H1 (cell line): ENCODE data around the gene ANKRD61. TPM values are rescaled to one million over a fixed set of nuclear protein-coding genes. Genes with fewer than 3 reads are reported as not detected.

Experiments
- CTCF ChIA-PET: fragments of 300-600 bp; sonication (Branson Sonifier 250); formaldehyde crosslinking; loops from one replicate; lab custom pipeline; 2021; ENCODE audit not compliant: partially characterized antibody; lab: Charles Lee
- POLR2A ChIA-PET: fragments of 300-600 bp; sonication (Branson Sonifier 250); formaldehyde crosslinking; loops from one replicate; lab custom pipeline; 2021; ENCODE audit warnings: inconsistent platforms; ENCODE audit not compliant: partially characterized antibody; lab: Charles Lee
- DNase-seq, 2 experiments: peaks; one replicate each; pipeline versions ENCODE4 v3.0.0 to v3.0.0-alpha.2; 2010 to 2022; ENCODE audit warnings: low spot score in 2 of 2, low read depth in 1 of 2, mixed read lengths in 1 of 2
- FAIRE-seq: peaks from 2 replicates; lab custom pipeline; 2011; peaks lifted over from hg19 to GRCh38; lab: Jason Lieb, UNC
- H2AFZ ChIP-seq: 2 replicates; pipeline ENCODE4 v1.8.1; 2012; ENCODE audit warnings: low read length, inconsistent platforms
- H2AK5ac ChIP-seq: 2 replicates; pipeline ENCODE4 v1.6.1; 2013; ENCODE audit warnings: low read depth, low read length
- H2BK120ac ChIP-seq: replicated peaks from 2 replicates; pipeline ENCODE3; 2013; ENCODE audit warnings: low read depth, low read length, inconsistent platforms
- H2BK12ac ChIP-seq: 2 replicates; pipeline ENCODE4 v1.6.1; 2013; ENCODE audit warnings: low read depth, low read length
- H2BK15ac ChIP-seq: 2 replicates; pipeline ENCODE4 v1.6.1; 2013; ENCODE audit warnings: low read length
- H2BK20ac ChIP-seq: 2 replicates; pipeline ENCODE4 v1.6.1; 2013; ENCODE audit warnings: low read length
- H2BK5ac ChIP-seq: 2 replicates; pipeline ENCODE4 v1.6.1; 2013; ENCODE audit warnings: low read depth, low read length
- H3K14ac ChIP-seq: 2 replicates; pipeline ENCODE4 v1.6.1; 2013; ENCODE audit warnings: inconsistent platforms; ENCODE audit not compliant: insufficient read length
- H3K18ac ChIP-seq: 2 replicates; pipeline ENCODE4 v1.6.1; 2013; ENCODE audit warnings: low read length; ENCODE audit errors: extremely low read depth
- H3K23ac ChIP-seq: 2 replicates; pipeline ENCODE4 v1.6.1; 2013; ENCODE audit warnings: inconsistent platforms; ENCODE audit not compliant: insufficient read length
- H3K23me2 ChIP-seq: 2 replicates; pipeline ENCODE4 v1.6.1; 2013; ENCODE audit warnings: low read depth, low read length
- H3K27ac ChIP-seq: 2 replicates; pipeline ENCODE4 v1.6.1; 2011; ENCODE audit warnings: low read depth, low read length, inconsistent platforms
- H3K27me3 ChIP-seq, 4 experiments: replicated peaks in 1 of 4; 1 replicate in 1 of 4; 2 replicates in 3 of 4; pipeline versions ENCODE4 v1.6.1 to v1.8.1; 2011 to 2013; ENCODE audit warnings: low read length in 3 of 4, mild to moderate bottlenecking in 3 of 4, inconsistent platforms in 2 of 4, mixed read lengths in 2 of 4, moderate library complexity in 1 of 4; ENCODE audit not compliant: control insufficient read depth in 3 of 4, insufficient read depth in 3 of 4; ENCODE audit errors: extremely low read depth in 1 of 4
- H3K36me3 ChIP-seq, 4 experiments: 2 replicates each; pipeline versions ENCODE4 v1.6.1 to v1.8.1; 2011 to 2013; ENCODE audit warnings: mild to moderate bottlenecking in 4 of 4, low read length in 3 of 4, moderate library complexity in 2 of 4, control low read depth in 1 of 4, inconsistent platforms in 1 of 4; ENCODE audit not compliant: insufficient read depth in 4 of 4, control insufficient read depth in 2 of 4
- H3K4ac ChIP-seq: replicated peaks from 2 replicates; pipeline ENCODE3; 2013; ENCODE audit warnings: low read length, low read depth, mixed read lengths, inconsistent platforms; ENCODE audit not compliant: insufficient read length
- H3K4me1 ChIP-seq, 4 experiments: replicated peaks in 1 of 4; 1 replicate in 1 of 4; 2 replicates in 3 of 4; pipeline versions ENCODE4 v1.6.1 to v1.8.1; 2011 to 2013; ENCODE audit warnings: low read length in 3 of 4, inconsistent platforms in 2 of 4, mixed read lengths in 1 of 4; ENCODE audit not compliant: insufficient read depth in 4 of 4, control insufficient read depth in 3 of 4
- H3K4me2 ChIP-seq, 2 experiments: 2 replicates each; pipeline versions ENCODE4 v1.6.1 to v1.8.1; 2011 to 2013; ENCODE audit warnings: low read depth in 2 of 2, low read length in 2 of 2, control low read depth in 1 of 2, inconsistent platforms in 1 of 2, mild to moderate bottlenecking in 1 of 2; ENCODE audit not compliant: insufficient read depth in 1 of 2
- H3K4me3 ChIP-seq, 4 experiments: fragments of 200-600, 300-600 bp in 1 of 4; sonication (generic), shearing (Covaris generic), sonication (Bioruptor Twin) in 1 of 4; 2 replicates each; pipeline versions ENCODE4 v1.5.1 to v1.8.1; 2011 to 2016; ENCODE audit warnings: low read length in 4 of 4, low read depth in 3 of 4, control low read depth in 2 of 4, inconsistent platforms in 2 of 4, mild to moderate bottlenecking in 2 of 4, mixed read lengths in 1 of 4, moderate library complexity in 1 of 4; ENCODE audit not compliant: insufficient read depth in 2 of 4; ENCODE audit errors: extremely low read depth in 1 of 4
- H3K56ac ChIP-seq: replicated peaks from 2 replicates; pipeline ENCODE3; 2013; ENCODE audit warnings: low read depth, mild to moderate bottlenecking, mixed read lengths, low read length, inconsistent platforms; ENCODE audit not compliant: insufficient read length
- H3K79me1 ChIP-seq: 2 replicates; pipeline ENCODE4 v1.6.1; 2013; ENCODE audit warnings: low read depth, low read length, control low read depth
- H3K79me2 ChIP-seq, 2 experiments: 2 replicates each; pipeline versions ENCODE4 v1.6.1 to v1.8.1; 2012 to 2013; ENCODE audit warnings: low read length in 2 of 2, mild to moderate bottlenecking in 2 of 2, inconsistent platforms in 1 of 2; ENCODE audit not compliant: insufficient read depth in 2 of 2, control insufficient read depth in 1 of 2
- H3K9ac ChIP-seq, 4 experiments: replicated peaks in 1 of 4; 1 replicate in 1 of 4; 2 replicates in 3 of 4; pipeline versions ENCODE4 v1.6.1 to v1.8.1; 2011 to 2013; ENCODE audit warnings: low read depth in 3 of 4, low read length in 3 of 4, control low read depth in 2 of 4, mild to moderate bottlenecking in 2 of 4, moderate library complexity in 2 of 4, inconsistent platforms in 1 of 4; ENCODE audit errors: extremely low read depth in 1 of 4
- H3K9me3 ChIP-seq, 2 experiments: 2 replicates each; pipeline versions ENCODE4 v1.6.1 to v1.8.1; 2012 to 2013; ENCODE audit warnings: mild to moderate bottlenecking in 2 of 2, moderate library complexity in 2 of 2, control low read depth in 1 of 2, inconsistent platforms in 1 of 2, low read depth in 1 of 2, low read length in 1 of 2, mixed read lengths in 1 of 2; ENCODE audit not compliant: insufficient read depth in 2 of 2
- H4K20me1 ChIP-seq, 2 experiments: replicated peaks in 1 of 2; 2 replicates each; pipeline versions ENCODE3 to v1.8.1; 2011 to 2013; ENCODE audit warnings: inconsistent platforms in 2 of 2, low read length in 2 of 2, mild to moderate bottlenecking in 1 of 2; ENCODE audit not compliant: insufficient read depth in 2 of 2, control insufficient read depth in 1 of 2
- H4K5ac ChIP-seq: 2 replicates; pipeline ENCODE4 v1.6.1; 2013; ENCODE audit warnings: low read length, low read depth, mixed read lengths, inconsistent platforms; ENCODE audit not compliant: insufficient read length
- H4K8ac ChIP-seq: 2 replicates; pipeline ENCODE4 v1.8.0; 2013; ENCODE audit warnings: mild to moderate bottlenecking, moderate library complexity, low read length, inconsistent platforms; ENCODE audit not compliant: insufficient read depth; ENCODE audit errors: extremely low read depth
- H4K91ac ChIP-seq: replicated peaks from 2 replicates; pipeline ENCODE3; 2013; ENCODE audit warnings: low read length, mixed read lengths, inconsistent platforms; ENCODE audit not compliant: insufficient read length
- JUN ChIP-seq: IDR thresholded peaks from 2 replicates; pipeline ENCODE4 v1.6.1; 2011; ENCODE audit warnings: low read depth, mild to moderate bottlenecking, improper control_type of control experiment, low read length
- KDM1A ChIP-seq: fragments of 200-600, 300-600 bp; sonication (generic); IDR thresholded peaks from 2 replicates; pipeline ENCODE4 v1.7.1; 2016; ENCODE audit warnings: mild to moderate bottlenecking, low read length, borderline replicate concordance
- SIRT6 ChIP-seq: IDR thresholded peaks from one replicate; pipeline ENCODE4 v1.7.1; 2012; ENCODE audit warnings: low read length, inconsistent platforms
- SIX5 ChIP-seq: IDR thresholded peaks from 2 replicates; pipeline ENCODE4 v1.6.1; 2011; ENCODE audit warnings: mild to moderate bottlenecking, low read depth, low read length
- WGBS, 2 experiments: shearing (Covaris generic) in 1 of 2; methylation state at CpG; one replicate each; pipeline versions ENCODE4 v1.1.6 to v1.1.7; 2013 to 2015; ENCODE audit warnings: low lambda C conversion rate in 2 of 2, mixed read lengths in 2 of 2, inconsistent platforms in 1 of 2, low coverage in 1 of 2, missing lambda C conversion rate in 1 of 2; ENCODE audit not compliant: insufficient replicate concordance in 2 of 2, insufficient coverage in 1 of 2, insufficient read length in 1 of 2; ENCODE audit errors: extremely low coverage in 1 of 2, missing lambda C conversion rate in 1 of 2; 5-methylcytosine and 5-hydroxymethylcytosine counted together
- polyA plus RNA-seq, 7 experiments: library from polyadenylated mRNA; depleted of rRNA in 3 of 7; stranded (reverse) in 5 of 7; unstranded in 2 of 7; fragments of >200 nt in 5 of 7; fragments of 200-250 nt in 2 of 7; gene quantifications; 1 replicate in 5 of 7; 2 replicates in 1 of 7; 4 replicates in 1 of 7; pipeline versions ENCODE4 v1.2.1 to v1.2.3, GENCODE V29; 2011 to 2013; ENCODE audit warnings: missing spikeins in 2 of 7, mixed read lengths in 2 of 7
- total RNA-seq: library from RNA; stranded (reverse); fragmentation: NEBNext Ultra II Directional; extraction: Animal tissue kit (Norgen Biotek cat#: 25700); gene quantifications from 2 replicates; pipeline ENCODE4 v1.2.1, GENCODE V29; 2021
- TF ChIP-seq, protein P1 (sequence below): IDR thresholded peaks from 2 replicates; pipeline ENCODE4 v1.6.1; 2012; ENCODE audit warnings: inconsistent platforms

The ANKRD61 gene
- total and polyA plus RNA-seq, 2 of the 8 experiments (the other 6 are each of a cell fraction or from before 2014, with no cell fraction given): 0.23 to 0.32 TPM

DNA sequence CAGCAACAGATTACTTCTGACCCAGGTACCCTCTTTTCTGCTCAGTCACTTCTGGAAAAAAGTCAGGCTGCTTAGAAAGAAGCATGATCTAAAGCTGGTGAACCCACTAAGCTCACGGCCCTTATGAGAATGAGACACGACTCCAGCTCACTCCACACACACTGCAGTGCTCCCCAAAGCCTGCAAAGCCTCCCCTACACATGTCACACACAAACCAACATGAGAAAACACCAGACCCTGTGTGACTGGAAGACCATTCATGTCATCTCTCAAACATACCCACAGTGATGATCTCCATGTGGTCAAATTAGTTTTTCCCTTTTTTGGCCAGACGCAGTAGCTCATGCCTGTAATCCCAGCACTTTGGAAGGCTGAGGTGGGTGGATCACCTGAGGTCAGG lies 391 bp downstream of the ANKRD61 start:
- Histone ChIP-seq H3K23me2 (no peaks in the 10 kb centered on the region), H2BK15ac (no peak overlapping the region), H3K4me1 (no peaks in the 10 kb centered on the region), H3K36me3 (peaks cover 15 to 73% (median 39%) of the 10 kb centered on the region in 4 experiments), H4K8ac (no peak overlapping the region), H3K27ac (no peak overlapping the region), H3K9ac (no peak overlapping the region), H3K4me3 (no peak overlapping the region), H4K91ac (no peak overlapping the region), H3K79me1 (peaks cover 7% of the 10 kb centered on the region; the same call in 1 of the 2 replicates), H3K14ac (no peak overlapping the region), H2BK12ac (no peak overlapping the region), H2AK5ac (no peak overlapping the region), H2BK5ac (no peak overlapping the region), H3K18ac (no peak overlapping the region), H3K4me2 (no peak overlapping the region), H3K79me2 (peaks cover 0 to 3% of the 10 kb centered on the region in 2 experiments; a peak in 2 of 4 replicates), H2AFZ (no peak overlapping the region), H4K20me1 (peaks cover 6 to 11% of the 10 kb centered on the region in 2 experiments), H4K5ac (no peak overlapping the region), H2BK120ac (no peak overlapping the region), H3K27me3 (no peaks in the 10 kb centered on the region), H3K23ac (no peak overlapping the region), H3K4ac (no peak overlapping the region), H3K56ac (no peak overlapping the region), H2BK20ac (no peak overlapping the region), H3K9me3 (no peaks in the 10 kb centered on the region)
- CTCF ChIA-PET: interaction anchor here (0.6 kb wide), 1 partner anchor 302 kb away, joined by 3 read pairs; no protein-coding TSS in a partner anchor
- 86% methylated on average over 3 of the region's 3 CpGs; no CpG with 5 or more reads in 1 of the 2 experiments for WGBS, 2 experiments
- POLR2A ChIA-PET: interaction anchor here (0.5 to 1.5 kb wide), 4 partner anchors 14 to 139 kb away, joined by 3 to 5 read pairs (median 3); partner anchors contain the start of genes AIMP2 and PMS2
- DNase-seq (no peak), FAIRE-seq (no peak)
- TF ChIP-seq JUN: no peak
- TF ChIP-seq SIRT6: no peak
- TF ChIP-seq, protein P1, sequence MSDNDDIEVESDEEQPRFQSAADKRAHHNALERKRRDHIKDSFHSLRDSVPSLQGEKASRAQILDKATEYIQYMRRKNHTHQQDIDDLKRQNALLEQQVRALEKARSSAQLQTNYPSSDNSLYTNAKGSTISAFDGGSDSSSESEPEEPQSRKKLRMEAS: no peak
- no peak for TF ChIP-seq SIX5
- no peak for TF ChIP-seq KDM1A
